Femur (tissue), 1 donor: ENCODE data around the gene TCERG1L.

Source experiments
- DNase-seq: peaks from one replicate; pipeline ENCODE4 v3.0.0-alpha.2; 2017

The TCERG1L gene

DNA sequence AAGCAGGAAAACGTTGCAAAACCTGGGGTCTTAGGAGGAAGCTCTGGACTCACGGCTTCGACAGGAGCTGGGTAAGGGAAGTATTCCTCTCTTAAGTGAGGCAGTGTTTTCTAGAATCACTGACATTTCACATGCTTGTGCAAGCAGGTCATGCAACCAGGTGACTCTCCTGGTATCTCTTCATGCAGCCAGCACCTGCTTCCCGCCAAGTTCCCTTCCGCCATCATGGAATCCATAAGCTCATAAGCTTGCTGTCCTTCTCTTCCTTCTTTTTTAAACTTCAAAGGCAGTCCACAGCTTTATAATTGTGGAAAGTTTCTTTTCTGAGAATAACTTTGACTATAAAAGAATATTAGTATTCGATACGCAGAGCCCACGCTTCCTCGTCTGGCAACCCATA lies 256.1 kb downstream of the TCERG1L start:
- DNase-seq, result no peak

GRCh38 chr10:131053192-131053591 lies 258.3 kb downstream of the TCERG1L start:
- no peak for DNase-seq

DNA sequence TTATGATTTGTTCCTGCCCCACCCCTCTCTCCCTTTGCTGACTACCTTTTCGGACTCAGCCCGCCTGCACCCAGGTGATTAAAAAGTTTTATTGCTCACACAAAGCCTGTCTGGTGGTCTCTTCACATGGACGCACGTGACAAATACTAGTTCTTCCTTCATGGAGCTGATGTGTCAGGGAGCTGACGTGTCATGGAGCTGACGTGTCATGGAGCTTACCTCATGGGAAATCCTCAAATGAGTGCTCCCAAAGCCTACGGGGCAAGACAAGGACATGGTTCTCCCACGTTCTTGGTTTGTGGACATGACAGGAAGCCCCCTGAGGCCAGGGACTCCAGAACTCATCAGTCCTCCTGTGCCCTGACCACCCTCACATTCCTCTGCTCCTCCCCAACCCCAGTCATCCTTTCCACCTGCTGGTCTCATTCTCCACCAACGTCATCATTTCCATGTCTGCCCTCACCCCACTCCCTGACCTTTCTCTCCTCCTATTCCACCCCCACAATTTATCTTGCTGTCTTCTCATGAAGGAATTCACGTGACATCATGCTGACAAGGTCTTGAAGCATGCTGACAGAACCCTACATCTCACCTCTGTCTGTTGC lies 261.3 kb downstream of the TCERG1L start:
- no peak for DNase-seq

GRCh38 chr10:131049016-131049415 lies 262.5 kb downstream of the TCERG1L start:
- DNase-seq, result no peak

DNA sequence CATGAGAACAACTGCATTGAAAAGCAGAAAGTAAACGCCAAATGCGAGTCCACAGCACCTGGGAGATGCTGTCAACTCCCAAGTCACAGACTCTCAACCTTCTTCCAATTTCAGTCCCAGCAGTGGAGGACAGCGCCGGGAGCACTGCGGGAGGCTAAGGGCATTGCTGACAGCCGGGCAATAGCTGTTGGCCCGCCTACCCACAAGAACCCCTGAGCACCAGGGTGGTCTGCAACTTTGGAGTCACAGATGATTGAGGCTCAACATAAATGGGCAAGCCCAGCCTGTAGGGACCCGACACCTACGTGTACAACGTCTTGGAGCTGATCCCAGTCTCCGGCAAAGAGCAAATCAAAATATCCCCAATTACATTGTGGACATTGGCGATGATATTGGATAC lies 262.9 kb downstream of the TCERG1L start:
- no peak for DNase-seq

DNA sequence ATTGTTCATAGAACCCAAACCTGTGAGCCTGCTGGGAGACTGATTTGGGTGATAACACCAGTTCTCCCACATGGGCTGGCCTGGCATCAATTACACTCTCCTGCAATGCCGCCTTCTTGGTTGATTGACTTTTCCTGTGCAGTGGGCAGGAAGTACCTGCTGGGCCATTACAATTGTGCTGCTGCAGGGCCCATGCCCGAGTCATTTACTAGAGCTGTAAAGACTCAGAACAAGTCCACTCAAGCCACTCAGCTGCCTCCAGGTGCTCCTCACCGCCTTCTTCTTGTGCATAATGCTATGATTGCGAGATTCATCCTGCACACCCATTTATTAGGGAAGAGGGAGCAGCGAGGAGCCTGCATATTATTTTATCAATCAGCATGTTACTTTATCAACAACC lies 264.0 kb downstream of the TCERG1L start:
- no peak for DNase-seq

DNA sequence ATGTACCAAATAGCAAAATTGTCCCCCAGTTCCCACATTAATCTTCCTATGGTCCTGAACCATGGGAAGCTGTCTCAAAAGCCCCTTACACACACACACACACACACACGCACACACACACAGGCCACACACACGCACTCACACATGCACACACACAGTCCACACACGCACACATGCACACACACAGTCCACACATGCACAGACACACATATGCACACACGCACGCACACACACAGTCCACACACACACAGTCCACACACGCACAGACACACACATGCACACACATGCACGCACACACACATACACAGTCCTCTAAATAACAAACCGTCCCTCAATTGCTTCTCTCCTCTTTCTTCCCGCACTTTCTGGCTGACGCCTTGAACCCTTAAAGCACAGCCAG lies 265.3 kb downstream of the TCERG1L start:
- DNase-seq, result no peak

GRCh38 chr10:131044379-131045111 lies 267.0 kb downstream of the TCERG1L start:
- DNase-seq, result no peak

GRCh38 chr10:131043039-131043691 lies 268.4 kb downstream of the TCERG1L start:
- DNase-seq, result no peak
